ENCODE data around the gene DEGS1.

The DEGS1 gene

GRCh38 chr1:224216382-224216781, 33.3 kb downstream of the DEGS1 start:
- no peak for DNase-seq (ENCODE audit: low read depth)

DNA sequence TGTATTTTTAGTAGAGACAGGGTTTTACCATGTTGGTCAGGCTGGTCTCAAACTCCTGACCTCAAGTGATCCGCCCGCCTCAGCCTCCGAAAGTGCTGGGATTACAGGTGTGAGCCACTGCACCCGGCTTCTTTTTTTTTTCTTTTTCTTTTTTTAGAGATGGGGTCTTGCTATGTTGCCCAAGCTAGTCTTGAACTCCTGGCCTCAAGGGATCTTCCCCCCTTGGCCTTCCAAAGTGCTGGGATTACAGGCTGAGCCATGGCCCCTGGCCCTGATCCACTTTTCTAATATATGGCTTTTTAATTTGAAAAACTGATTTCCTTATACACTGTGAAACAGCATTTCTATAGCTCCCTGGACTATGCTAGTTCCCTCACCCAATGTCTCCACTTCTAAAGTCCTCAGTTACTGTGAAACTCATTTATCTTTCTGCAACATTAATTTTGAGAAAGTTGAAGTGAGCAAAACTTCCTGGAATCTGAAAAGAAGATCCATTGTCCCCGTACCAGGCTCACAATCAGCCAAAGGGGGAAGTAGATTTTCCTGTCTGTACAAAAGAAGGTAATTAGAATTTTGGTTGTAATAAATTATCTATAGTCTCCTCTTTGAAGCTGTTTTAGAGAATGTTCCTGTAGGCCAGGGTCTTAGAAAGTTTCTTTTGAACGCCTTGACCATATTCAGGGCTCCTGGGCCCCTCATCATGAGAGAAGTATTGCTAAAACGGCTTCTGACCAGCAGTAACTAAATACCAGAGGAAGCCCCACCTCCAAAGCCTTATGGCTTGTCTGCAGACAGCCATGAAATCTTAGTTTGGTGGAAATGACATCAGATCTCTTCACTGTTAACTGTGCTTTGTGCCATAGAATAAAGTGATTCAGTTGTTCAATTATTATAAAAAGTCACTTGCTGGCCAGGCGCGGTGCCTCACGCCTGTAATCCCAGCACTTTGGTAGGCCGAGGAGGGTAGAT, 34.9 kb downstream of the DEGS1 start:
- no peak for DNase-seq (ENCODE audit: low read depth)

DNA sequence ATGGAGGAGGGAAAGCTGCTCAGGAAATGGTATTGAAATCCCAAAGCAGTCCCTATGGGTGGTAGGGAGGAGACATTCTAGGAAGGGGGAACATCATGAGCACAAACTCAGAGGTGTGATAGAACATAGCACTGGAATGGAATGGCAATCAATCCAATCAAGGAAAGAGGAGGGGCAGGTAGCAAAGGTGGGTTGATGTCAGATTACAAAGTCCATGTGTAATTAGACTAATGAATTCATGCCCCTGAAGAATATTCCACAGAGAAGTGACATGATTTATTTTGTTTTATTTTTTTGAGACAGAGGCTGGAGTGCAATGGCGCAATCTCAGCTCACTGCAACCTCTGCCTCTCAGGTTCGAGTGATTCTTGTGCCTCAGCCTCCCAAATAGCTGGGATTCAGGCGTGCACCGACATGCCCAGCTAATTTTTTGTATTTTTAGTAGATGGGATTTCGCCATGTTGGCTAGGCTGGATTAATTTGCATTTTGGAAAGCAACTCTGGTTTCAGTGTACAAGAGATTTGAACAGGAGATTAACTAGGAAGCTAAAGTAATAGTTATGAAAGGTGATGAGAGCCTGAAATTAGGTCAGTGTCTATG, 36.1 kb downstream of the DEGS1 start:
- no peak for DNase-seq (ENCODE audit: low read depth)

GRCh38 chr1:224219612-224220059, 36.6 kb downstream of the DEGS1 start:
- DNase-seq (ENCODE audit: low read depth) = no peak

GRCh38 chr1:224223819-224224714, 41.0 kb downstream of the DEGS1 start:
- DNase-seq (ENCODE audit: low read depth) = no peak

- no peak for DNase-seq (ENCODE audit: low read depth)
Observed at GRCh38 chr1:224226849-224227502, 43.9 kb downstream of the DEGS1 start.

DNA sequence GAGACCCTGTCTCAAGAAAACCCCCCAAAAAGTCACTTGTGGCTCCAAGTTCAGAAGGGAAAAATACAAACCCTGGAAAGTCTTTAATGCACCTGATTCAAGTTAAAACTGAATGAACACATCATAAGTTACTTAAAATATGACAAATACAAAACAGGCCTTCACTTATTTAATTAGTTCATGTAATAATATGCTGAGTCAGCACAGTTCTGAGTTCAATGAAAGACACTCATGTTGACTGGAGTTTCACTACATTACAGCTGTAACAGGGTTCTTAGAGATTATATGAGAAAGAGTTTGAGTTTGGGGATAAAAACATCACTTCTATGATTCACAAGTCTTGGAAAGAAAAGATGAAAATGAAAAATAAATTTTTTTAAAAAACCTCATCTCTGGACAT, 51.0 kb downstream of the DEGS1 start:
- no peak for DNase-seq (ENCODE audit: low read depth)

DNA sequence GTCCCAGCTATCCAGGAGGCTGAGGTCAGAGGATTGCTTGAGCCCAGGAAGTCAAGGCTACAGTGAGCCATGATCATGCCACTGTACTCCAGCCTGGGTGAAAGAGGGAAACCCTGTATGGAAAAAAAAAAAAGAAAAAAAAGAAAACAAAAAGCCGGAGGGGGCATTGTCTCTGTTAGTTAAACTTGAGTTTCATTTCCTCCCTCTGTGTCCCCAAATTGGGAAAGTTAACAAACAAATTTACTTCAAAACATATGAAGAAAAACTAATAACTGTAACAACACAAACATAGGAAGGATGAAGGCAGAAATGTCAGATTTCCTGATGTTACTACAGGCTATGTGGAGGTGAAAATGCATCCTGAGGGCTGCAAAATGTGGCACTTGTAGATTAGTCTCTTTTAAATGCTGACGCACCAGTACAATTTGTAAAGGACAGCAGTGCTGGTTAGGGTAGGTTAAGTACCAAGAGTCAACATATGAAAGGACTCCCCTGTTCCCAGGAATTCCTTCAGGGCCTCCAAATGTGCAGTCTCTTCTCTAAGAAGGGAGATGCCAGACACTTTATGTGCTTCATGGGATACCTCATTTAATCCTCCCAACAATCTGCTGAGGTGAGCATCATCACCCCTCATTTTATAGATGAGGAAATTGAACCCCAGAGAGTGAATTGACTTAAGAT, 52.9 kb downstream of the DEGS1 start:
- no peak for DNase-seq (ENCODE audit: low read depth)

DNA sequence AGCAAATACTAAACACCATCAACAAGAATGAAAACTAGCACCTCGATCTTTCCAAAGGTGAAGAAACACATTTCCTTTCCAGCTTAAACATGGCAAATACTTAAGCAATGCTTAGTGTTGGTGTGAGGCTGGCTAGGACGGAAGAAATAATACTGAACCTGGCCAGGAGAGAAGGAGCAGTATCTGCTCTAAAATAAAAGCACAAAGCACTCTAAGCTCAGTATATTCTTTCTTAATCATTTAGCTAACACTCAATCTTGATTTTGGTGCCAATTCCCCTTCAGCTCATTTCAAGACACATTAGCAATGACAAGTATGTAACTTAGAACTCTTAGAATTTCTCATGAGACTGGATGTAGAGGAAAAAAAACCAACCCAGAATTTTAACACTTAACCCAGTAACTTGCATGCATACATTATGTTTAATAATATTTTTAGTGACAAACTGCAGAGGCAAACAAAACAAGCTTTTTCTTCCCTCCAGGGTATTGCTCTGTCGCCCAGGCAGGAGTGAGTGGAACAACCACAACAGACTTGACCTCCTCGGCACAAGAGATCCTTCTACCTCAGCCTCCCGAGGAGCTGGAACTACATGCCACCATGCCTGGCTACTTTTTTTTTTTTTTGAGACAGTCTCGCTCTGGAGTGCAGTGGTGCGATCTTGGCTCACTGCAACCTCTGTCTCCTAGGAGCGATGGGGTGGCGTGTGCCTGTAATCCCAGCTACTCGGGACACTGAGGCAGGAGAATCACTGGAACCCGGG, 54.3 kb downstream of the DEGS1 start:
- no peak for DNase-seq (ENCODE audit: low read depth)

DNA sequence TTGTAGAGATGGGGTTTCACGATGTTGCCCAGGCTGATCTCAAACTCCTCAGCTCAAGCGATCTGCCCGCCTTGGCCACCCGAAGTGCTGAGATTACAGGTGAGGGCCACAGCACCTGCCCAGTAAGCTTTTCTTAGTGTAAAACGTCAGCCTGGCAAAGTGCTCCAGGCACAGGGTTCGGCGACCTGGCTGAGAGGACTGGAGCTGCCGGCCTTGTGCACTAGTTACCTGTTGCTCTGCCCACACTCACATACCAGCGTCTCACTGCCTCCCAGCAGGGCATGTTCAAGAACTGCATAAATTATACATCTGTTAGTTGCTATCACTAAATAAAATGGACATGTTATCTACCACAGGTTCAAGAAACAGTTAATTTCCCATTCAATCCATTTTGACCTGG, 55.2 kb downstream of the DEGS1 start:
- DNase-seq (ENCODE audit: low read depth) = no peak

DNA sequence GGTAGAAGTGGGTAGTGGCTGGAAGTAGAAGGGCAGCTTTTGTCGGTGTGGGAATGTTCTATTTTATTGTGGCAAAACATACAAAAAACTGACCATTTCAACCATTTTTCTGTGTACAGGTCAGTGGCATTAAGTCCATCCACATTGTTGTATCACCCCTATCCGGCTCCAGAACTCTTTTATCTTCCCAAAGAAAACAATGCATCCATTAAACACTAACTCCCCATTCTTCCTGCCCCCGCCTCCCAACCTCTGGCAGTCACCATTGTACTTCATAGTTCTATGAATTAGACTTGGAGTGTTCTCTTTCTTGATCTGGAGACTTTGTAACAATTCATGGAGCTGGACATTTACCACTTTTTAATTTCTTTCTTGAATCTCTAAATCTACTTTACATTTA, 55.7 kb downstream of the DEGS1 start:
- no peak for DNase-seq (ENCODE audit: low read depth)
